ENCODE measurements around the gene IGF2. TPM values are rescaled to one million over a fixed set of nuclear protein-coding genes. Genes with fewer than 3 reads are reported as not detected.

The IGF2 gene
- total RNA-seq, 1 donor from 2014 or later: 6.6 TPM

- no peak overlapping the region for H3K4me3 ChIP-seq (ENCODE audit: low read depth, low read length)
- DNase-seq (ENCODE audit: low read depth) (no peak), FAIRE-seq (peak; percentile 23)
- no peaks in the 10 kb centered on the region for H3K36me3 ChIP-seq (ENCODE audit: control insufficient read depth, insufficient read depth, low read length)
- H3K27me3 ChIP-seq (ENCODE audit: control insufficient read depth, insufficient read depth, low read length): peaks cover 12% of the 10 kb centered on the region
- TF ChIP-seq, protein P1, sequence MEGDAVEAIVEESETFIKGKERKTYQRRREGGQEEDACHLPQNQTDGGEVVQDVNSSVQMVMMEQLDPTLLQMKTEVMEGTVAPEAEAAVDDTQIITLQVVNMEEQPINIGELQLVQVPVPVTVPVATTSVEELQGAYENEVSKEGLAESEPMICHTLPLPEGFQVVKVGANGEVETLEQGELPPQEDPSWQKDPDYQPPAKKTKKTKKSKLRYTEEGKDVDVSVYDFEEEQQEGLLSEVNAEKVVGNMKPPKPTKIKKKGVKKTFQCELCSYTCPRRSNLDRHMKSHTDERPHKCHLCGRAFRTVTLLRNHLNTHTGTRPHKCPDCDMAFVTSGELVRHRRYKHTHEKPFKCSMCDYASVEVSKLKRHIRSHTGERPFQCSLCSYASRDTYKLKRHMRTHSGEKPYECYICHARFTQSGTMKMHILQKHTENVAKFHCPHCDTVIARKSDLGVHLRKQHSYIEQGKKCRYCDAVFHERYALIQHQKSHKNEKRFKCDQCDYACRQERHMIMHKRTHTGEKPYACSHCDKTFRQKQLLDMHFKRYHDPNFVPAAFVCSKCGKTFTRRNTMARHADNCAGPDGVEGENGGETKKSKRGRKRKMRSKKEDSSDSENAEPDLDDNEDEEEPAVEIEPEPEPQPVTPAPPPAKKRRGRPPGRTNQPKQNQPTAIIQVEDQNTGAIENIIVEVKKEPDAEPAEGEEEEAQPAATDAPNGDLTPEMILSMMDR (IDR thresholded peaks at IDR 0.05; ENCODE audit: insufficient read depth, low read length, severe bottlenecking): no peak
Observed at GRCh38 chr11:2123628-2123960, 15.6 kb downstream of the IGF2 start.

GRCh38 chr11:2122907-2123627, 16.1 kb downstream of the IGF2 start:
- H3K27me3 ChIP-seq (ENCODE audit: control insufficient read depth, insufficient read depth, low read length): peaks cover 12% of the 10 kb centered on the region
- H3K4me3 ChIP-seq (ENCODE audit: low read depth, low read length): no peak overlapping the region
- H3K36me3 ChIP-seq (ENCODE audit: control insufficient read depth, insufficient read depth, low read length): no peaks in the 10 kb centered on the region
- TF ChIP-seq, protein P1 (IDR thresholded peaks at IDR 0.05; ENCODE audit: insufficient read depth, low read length, severe bottlenecking): no peak
- DNase-seq (ENCODE audit: low read depth): no peak
- no peak for FAIRE-seq

GRCh38 chr11:2122222-2122906, 16.8 kb downstream of the IGF2 start:
- DNase-seq (ENCODE audit: low read depth): no peak
- H3K4me3 ChIP-seq (ENCODE audit: low read depth, low read length): no peak overlapping the region
- peaks cover 12% of the 10 kb centered on the region for H3K27me3 ChIP-seq (ENCODE audit: control insufficient read depth, insufficient read depth, low read length)

GRCh38 chr11:2121227-2122130, 17.7 kb downstream of the IGF2 start:
- TF ChIP-seq, protein P1 (IDR thresholded peaks at IDR 0.05; ENCODE audit: insufficient read depth, low read length, severe bottlenecking): no peak
- Histone ChIP-seq H3K27me3 (ENCODE audit: control insufficient read depth, insufficient read depth, low read length) (peaks cover 12% of the 10 kb centered on the region), H3K36me3 (ENCODE audit: control insufficient read depth, insufficient read depth, low read length) (no peaks in the 10 kb centered on the region), H3K4me3 (ENCODE audit: low read depth, low read length) (no peak overlapping the region)
- FAIRE-seq (no peak), DNase-seq (ENCODE audit: low read depth) (no peak)

More at GRCh38 chr11:2122222-2122906, 16.8 kb downstream of the IGF2 start:
- FAIRE-seq: no peak
- H3K36me3 ChIP-seq (ENCODE audit: control insufficient read depth, insufficient read depth, low read length): no peaks in the 10 kb centered on the region
- TF ChIP-seq, protein P1 (IDR thresholded peaks at IDR 0.05; ENCODE audit: insufficient read depth, low read length, severe bottlenecking): no peak

DNA sequence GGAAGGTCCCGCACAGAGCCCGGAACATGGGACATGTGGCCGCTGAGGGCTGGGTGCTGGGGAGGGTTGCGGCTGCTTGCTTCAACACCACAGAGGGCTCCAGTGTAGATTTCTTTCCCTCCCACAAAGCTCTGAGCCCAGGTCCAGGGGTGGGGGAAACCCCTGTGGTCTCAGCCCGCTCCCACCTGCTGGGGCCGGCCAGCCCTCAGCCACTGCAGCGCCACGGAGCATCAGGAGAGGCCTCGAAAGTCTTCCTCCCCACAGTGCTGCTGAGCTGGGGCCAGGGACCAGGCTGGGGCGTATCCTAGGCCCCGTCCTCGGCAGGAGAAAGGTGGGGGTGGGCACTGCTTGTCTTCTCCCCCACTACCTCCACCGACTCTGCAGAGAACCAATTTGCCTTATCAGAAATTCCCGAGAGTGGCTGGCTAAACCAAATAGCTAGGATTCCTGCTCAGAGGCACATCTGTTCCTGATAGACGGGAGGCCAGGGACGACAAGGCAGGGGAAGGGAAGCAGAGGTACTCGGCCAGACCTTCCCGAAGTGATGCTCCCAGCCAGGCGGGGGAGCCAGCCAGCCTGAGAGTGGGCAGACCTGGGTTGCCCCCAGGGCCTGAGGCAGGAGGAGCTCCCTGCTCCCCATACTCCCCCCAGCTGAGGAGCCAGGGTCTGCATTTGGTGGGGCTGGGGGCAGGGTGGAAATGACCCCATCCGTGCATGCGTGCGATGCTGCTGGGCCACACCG, 18.7 kb downstream of the IGF2 start:
- Histone ChIP-seq H3K36me3 (ENCODE audit: control insufficient read depth, insufficient read depth, low read length) (no peaks in the 10 kb centered on the region), H3K27me3 (ENCODE audit: control insufficient read depth, insufficient read depth, low read length) (peaks cover 12% of the 10 kb centered on the region), H3K4me3 (ENCODE audit: low read depth, low read length) (no peak overlapping the region)
- no peak for FAIRE-seq
- DNase-seq (ENCODE audit: low read depth): no peak
- TF ChIP-seq, protein P1 (IDR thresholded peaks at IDR 0.05; ENCODE audit: insufficient read depth, low read length, severe bottlenecking): no peak
